Esophagus muscularis mucosa (tissue), 4 donors: ENCODE results near the gene MEF2A. TPM values are rescaled to one million over a fixed set of nuclear protein-coding genes. Genes with fewer than 3 reads are reported as not detected.

Experiments used
- DNase-seq: peaks from one replicate; pipeline ENCODE4 v3.0.0-alpha.2; 2017; ENCODE audit errors: extremely low spot score
- H3K27ac ChIP-seq, 4 donors: fragments of 200-600 bp; sonication (generic); replicated peaks in 1 of 4; 1 replicate in 3 of 4; 2 replicates in 1 of 4; pipeline ENCODE4 v1.5.1; 2016 to 2019; ENCODE audit warnings: mild to moderate bottlenecking in 1 of 4
- H3K27me3 ChIP-seq, 4 donors: fragments of 200-600 bp; sonication (generic); one replicate each; pipeline versions ENCODE4 v1.5.1 to v1.6.0; 2016 to 2019
- H3K36me3 ChIP-seq, 4 donors: fragments of 200-600 bp; sonication (generic); one replicate each; pipeline ENCODE4 v1.5.1; 2016 to 2019
- H3K4me1 ChIP-seq, 4 donors: fragments of 200-600 bp; sonication (generic); one replicate each; pipeline ENCODE4 v1.5.1; 2016 to 2019
- H3K4me3 ChIP-seq, 4 donors: fragments of 200-600 bp; sonication (generic); 1 replicate in 2 of 4; 2 replicates in 2 of 4; pipeline ENCODE4 v1.5.1; 2016 to 2019; ENCODE audit warnings: mild to moderate bottlenecking in 4 of 4, moderate library complexity in 1 of 4
- H3K9me3 ChIP-seq, 4 donors: fragments of 200-600 bp; sonication (generic); 1 replicate in 3 of 4; 2 replicates in 1 of 4; pipeline ENCODE4 v1.5.1; 2016 to 2019
- CTCF ChIP-seq, 3 experiments: fragments of 200-600 bp in 2 of 3; fragments of 450-650 bp in 1 of 3; sonication (generic) in 2 of 3; IDR thresholded peaks; one replicate each; pipeline ENCODE4 v1.5.1; 2017 to 2019; ENCODE audit warnings: antibody characterized with exemption in 3 of 3, mild to moderate bottlenecking in 2 of 3, moderate library complexity in 1 of 3
- EP300 ChIP-seq: sonication (generic); formaldehyde crosslinking; IDR thresholded peaks from one replicate; pipeline ENCODE4 v1.6.1; 2017; ENCODE audit warnings: antibody characterized with exemption
- POLR2A ChIP-seq: fragments of 450-650 bp; IDR thresholded peaks from one replicate; pipeline ENCODE4 v1.6.1; 2017; ENCODE audit warnings: antibody characterized with exemption, moderate library complexity, mild to moderate bottlenecking, low read depth
- POLR2AphosphoS5 ChIP-seq, 2 donors: sonication (generic); formaldehyde crosslinking; IDR thresholded peaks; one replicate each; pipeline ENCODE4 v1.6.1; 2017; ENCODE audit warnings: antibody characterized with exemption in 2 of 2
- WGBS: methylation state at CpG from one replicate; pipeline ENCODE4 v1.1.5; 2018; 5-methylcytosine and 5-hydroxymethylcytosine counted together
- intact Hi-C: fragments of 100-400 bp; cut with DNase I; formaldehyde crosslinking; loops from one replicate; pipeline ENCODE4 v1.15.1; 2023
- total RNA-seq, 4 donors: library from RNA; depleted of rRNA; stranded (reverse); fragments of >200 nt; gene quantifications; one replicate each; pipeline versions ENCODE4 v1.1.0 to v1.2.1, GENCODE V29; 2016

The MEF2A gene
- total RNA-seq, 4 donors from 2014 or later = 63.1 to 76.7 (median 73.3) TPM

GRCh38 chr15:99735868-99736267 lies 170.1 kb downstream of the MEF2A start:
- 88% methylated on average over 4 of the region's 4 CpGs for WGBS
- no peaks in the 10 kb centered on the region for H3K36me3 ChIP-seq
- no peak for DNase-seq
- H3K27me3 ChIP-seq = no peaks in the 10 kb centered on the region
- H3K9me3 ChIP-seq = no peaks in the 10 kb centered on the region
- intact Hi-C loops = no loop called here
- peaks cover 10 to 24% (median 24%) of the 10 kb centered on the region in 4 donors for H3K4me1 ChIP-seq
- no peak for TF ChIP-seq EP300
- TF ChIP-seq CTCF (IDR thresholded peaks at IDR 0.05) = no peak
- TF ChIP-seq POLR2A = no peak
- TF ChIP-seq POLR2AphosphoS5 (IDR thresholded peaks at IDR 0.05) = no peak
- no peak overlapping the region for H3K27ac ChIP-seq
- H3K4me3 ChIP-seq = no peak overlapping the region

DNA sequence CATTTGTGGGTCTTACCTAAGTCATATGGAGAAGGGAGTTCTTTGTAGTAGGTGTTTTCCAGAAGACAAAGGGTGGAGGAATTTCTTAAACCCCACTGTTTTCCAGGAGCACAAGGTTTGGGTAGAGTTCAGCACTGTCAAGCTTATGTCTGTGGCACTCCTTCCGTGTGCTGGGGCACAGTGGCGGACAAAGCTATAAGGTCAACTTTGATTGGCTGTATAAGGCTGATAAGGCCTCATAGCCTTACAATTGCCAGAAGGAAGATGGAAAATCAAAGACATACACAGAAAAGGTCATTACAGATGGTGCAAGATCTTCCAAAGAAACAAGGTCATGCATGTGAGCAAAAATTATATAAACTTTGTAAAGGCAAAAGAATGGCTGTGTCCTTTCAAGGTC lies 170.9 kb downstream of the MEF2A start:
- no peaks in the 10 kb centered on the region for H3K27me3 ChIP-seq
- no peak overlapping the region for H3K27ac ChIP-seq
- no peak for DNase-seq
- H3K36me3 ChIP-seq = no peaks in the 10 kb centered on the region
- TF ChIP-seq EP300 = no peak
- TF ChIP-seq CTCF (IDR thresholded peaks at IDR 0.05) = no peak
- no peak for TF ChIP-seq POLR2A
- no peak for TF ChIP-seq POLR2AphosphoS5 (IDR thresholded peaks at IDR 0.05)
- no peaks in the 10 kb centered on the region for H3K9me3 ChIP-seq
- 73% methylated on average over 2 of the region's 2 CpGs for WGBS
- peaks cover 2 to 16% (median 16%) of the 10 kb centered on the region in 4 donors for H3K4me1 ChIP-seq
- intact Hi-C loops = no loop called here
- no peak overlapping the region for H3K4me3 ChIP-seq

- Histone ChIP-seq H3K9me3 (no peaks in the 10 kb centered on the region), H3K4me3 (no peak overlapping the region), H3K4me1 (peaks cover 0 to 7% (median 5%) of the 10 kb centered on the region in 4 donors), H3K27ac (no peak overlapping the region), H3K36me3 (no peaks in the 10 kb centered on the region), H3K27me3 (no peaks in the 10 kb centered on the region)
- DNase-seq = peak; percentile 62
- TF ChIP-seq CTCF (IDR thresholded peaks at IDR 0.05) (no peak), EP300 (no peak), POLR2A (no peak), POLR2AphosphoS5 (IDR thresholded peaks at IDR 0.05) (no peak)
- intact Hi-C loops = no loop called here
- 77% methylated on average over 7 of the region's 7 CpGs for WGBS
Observed at GRCh38 chr15:99738021-99738847, 172.4 kb downstream of the MEF2A start.

DNA sequence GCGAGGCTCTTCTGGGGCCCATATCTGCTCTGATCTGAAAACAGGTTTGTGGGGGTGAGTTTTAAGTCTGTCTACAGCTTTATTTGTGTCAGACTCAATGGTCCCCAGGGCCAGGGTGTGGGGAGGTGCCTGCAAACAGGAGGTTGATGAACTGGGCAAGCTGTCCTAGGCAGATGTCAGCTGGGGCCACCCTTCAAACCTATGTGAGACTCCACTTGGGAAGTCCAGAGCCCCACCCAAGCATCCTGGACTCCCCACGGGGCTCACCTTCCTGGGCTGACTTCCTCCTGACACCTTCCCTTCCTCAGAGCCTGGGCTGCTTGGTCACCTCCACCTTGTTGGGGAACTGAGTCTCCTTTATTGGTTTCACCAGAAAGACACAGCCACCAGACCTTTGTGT lies 176.1 kb downstream of the MEF2A start:
- no peaks in the 10 kb centered on the region for H3K36me3 ChIP-seq
- no peaks in the 10 kb centered on the region for H3K9me3 ChIP-seq
- H3K4me1 ChIP-seq = no peaks in the 10 kb centered on the region
- H3K27ac ChIP-seq = no peak overlapping the region
- H3K27me3 ChIP-seq = no peaks in the 10 kb centered on the region
- no peak for DNase-seq
- WGBS = 90% methylated on average over 1 of the region's 2 CpGs
- TF ChIP-seq EP300 (no peak), POLR2A (no peak), POLR2AphosphoS5 (IDR thresholded peaks at IDR 0.05) (no peak), CTCF (IDR thresholded peaks at IDR 0.05) (no peak)
- intact Hi-C loops = no loop called here
- no peak overlapping the region for H3K4me3 ChIP-seq
